Stimulated activated CD8-positive, alpha-beta memory T cell treated with anti-CD3 and anti-CD28 coated beads, Interleukin-7, amount 100 ng/mL, for 48 hours (primary cell): ENCODE results near the gene LCAT.
A peak's percentile ranks its signal among the peaks of the same experiment; 100 is the strongest.
"Not testable (repeated sequence)": the region's sequence is repeated elsewhere in the genome, so short reads cannot be mapped to it uniquely, and the experiment has no call there.

Source experiments
- DNase-seq, 2 donors: peaks; one replicate each; pipeline ENCODE4 v3.0.0-alpha.2; 2020; ENCODE audit warnings: low read depth in 1 of 2; ENCODE audit errors: extremely low read depth in 1 of 2

Gene LCAT

DNA sequence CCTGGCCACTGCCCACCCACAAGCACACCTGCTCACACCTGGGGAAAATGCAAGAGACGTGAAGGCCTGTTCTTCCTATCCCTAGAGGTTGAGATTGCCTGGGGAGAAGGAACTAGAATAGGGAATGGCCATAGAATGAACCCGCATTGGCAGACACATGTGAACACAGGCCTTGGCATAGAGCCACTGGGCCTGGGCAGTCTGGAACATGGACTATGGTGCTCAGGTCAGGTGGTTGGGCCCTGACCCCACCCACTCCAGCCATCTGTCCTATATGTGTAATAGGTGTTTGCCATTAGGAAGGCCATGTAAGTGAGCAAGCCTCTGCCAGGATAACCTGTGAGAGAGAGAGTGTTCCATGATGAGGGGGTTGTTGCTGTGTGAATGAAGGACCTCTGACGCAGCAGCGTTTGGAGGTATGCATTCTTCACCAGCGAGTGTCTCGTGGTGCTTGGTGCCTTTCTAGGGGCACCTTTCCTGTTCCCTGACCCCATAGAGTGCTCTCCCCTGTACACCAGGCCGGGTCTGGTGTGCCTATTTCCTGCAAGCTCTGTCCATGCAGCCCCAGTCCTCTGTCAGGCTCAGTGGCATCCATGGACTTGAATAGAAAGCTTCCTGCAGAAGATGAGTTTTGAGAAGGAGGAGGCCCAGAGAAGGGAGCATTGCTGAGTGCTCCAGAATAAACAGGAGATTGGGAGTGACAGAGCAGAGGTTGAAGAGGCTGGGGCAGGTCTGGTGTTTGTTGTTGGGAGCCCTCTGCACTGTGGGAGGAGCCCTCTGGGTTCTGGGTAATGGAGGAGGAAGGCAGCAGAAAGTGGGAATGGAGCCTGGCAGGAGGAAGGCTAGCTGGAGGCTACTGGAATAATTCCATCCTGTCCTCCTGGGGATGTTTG is 27.8 kb downstream of the LCAT start:
- DNase-seq, result no peak

DNA sequence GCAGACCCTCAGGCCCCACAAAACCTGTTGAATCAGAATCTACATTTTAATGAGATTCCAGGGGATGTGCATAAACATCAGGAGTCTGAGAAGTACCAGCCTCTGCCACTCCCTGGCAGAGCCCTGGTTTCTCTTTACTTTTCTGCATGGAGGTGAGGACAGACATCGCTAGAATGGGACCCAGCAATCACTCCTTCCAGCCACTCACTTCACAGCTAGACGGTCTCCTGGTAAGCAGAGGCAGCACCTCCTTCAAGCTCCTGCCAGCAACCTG is 28.5 kb downstream of the LCAT start:
- DNase-seq, result not testable (repeated sequence)

DNA sequence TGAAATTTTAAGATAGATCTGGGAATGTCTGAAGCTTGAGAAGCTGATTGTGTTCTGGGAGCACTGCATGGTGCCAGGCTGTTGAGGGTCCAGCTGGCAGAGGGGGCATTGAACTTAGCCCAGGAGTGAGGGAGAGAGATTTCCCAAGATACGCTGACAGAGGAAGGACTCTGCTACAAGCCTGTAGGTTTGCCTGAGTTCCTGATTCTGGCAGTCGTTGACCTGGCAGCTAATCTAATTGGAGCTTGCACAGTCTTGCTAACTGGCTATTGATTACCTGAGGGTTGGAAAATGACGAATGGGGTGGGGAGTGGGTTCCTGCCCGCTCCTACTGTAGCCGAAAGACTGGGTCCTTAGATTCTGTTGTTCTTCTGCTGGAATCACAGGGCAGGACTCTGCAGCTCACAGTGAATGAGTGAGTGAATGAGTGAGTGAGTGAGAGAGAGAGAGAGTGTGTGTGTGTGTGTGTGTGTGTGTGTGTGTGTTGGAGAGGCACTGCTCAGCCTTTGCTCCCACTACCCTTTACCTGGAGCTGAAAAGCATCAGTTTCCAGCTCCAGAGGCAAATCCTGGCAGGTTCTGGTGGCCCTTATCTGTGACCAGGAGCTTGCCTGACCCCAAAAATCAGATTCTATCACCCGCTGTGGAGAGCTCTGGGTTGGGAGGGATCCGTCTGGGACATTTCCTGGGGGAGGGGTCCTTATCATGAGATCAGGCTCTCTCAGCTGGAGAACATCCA is 29.0 kb downstream of the LCAT start:
- no peak for DNase-seq

DNA sequence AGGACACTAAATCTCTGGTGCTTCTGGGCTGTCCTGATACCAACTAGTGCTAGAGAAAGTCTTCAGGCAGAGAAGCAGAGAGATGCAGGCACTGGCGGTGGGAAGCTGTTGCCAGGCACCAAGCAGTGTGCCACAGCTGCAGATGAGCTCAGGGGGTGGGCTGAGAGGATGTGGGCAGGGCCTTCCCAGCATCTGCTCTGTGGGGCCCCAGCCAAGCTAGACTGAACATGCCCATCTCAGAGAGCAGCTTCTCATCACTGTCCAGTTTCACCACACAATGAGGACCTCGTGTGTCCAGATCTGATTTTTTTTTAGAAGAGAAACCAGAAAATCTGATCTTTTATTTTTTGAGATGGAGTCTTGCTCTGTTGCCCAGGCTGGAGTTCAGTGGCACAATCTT is 33.8 kb downstream of the LCAT start:
- DNase-seq, result no peak

DNA sequence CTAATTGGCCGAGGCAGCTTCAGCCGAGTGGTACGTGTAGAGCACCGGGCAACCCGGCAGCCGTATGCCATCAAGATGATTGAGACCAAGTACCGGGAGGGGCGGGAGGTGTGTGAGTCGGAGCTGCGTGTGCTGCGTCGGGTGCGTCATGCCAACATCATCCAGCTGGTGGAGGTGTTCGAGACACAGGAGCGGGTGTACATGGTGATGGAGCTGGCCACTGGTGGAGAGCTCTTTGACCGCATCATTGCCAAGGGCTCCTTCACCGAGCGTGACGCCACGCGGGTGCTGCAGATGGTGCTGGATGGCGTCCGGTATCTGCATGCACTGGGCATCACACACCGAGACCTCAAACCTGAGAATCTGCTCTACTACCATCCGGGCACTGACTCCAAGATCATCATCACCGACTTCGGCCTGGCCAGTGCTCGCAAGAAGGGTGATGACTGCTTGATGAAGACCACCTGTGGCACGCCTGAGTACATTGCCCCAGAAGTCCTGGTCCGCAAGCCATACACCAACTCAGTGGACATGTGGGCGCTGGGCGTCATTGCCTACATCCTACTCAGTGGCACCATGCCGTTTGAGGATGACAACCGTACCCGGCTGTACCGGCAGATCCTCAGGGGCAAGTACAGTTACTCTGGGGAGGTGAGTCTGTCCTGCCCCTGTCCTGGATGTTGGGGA is 34.7 kb downstream of the LCAT start:
- DNase-seq, result no peak

DNA sequence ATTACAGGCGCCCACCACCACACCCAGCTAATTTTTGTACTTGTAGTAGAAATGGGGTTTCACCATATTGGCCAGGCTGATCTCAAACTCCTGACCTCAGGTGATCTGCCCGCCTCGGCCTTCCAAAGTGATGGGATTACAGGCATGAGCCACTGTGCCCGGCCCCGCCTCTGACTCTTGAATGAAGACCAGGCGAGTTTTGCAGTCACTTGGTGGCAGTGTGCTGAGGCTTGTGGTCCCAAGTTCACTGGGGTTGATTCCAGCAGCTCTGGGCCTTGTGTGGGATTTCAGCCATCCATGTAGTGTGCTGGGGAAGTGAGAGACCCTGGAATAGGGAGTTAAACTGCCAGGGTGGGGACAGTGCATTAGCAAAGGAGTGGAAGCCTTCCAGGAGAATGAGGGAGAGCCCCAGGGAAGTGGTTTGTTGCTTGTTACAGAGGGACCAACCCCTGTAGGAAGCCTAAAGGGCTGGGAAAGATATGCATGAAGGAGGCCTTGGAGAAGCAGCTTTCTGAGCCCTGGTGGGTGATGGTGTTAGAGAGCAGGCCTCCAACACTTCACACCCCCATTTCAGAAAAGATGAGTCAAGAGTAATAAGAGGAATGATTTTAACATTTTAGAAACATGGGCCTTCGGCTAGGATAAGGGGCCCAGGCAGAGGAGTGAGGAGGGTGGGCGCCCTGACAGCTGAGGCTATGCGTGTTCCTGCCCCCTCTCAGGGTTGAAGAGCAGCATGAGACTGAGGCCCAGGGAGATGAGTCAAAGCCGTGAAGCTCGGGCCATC is 36.3 kb downstream of the LCAT start:
- DNase-seq, result no peak

DNA sequence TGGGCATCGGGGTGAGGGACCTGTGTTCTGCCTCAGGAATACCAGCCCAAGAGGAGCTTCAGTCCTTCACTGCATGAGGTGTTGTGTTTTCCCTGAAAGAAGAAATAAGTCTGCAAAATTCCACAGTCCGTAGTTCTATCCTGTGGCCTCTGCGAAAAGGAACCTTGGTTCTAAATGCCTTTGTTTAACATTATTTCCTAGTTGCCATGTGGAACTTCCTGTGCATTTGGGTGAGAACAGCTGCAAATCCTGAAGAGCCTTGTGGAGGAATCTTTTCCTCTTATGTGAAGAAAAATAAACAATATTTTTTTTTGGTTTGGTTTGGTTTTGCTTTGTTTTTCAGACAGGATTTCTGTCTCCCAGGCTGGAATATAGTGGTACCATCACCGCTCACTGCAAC is 41.1 kb downstream of the LCAT start:
- no peak for DNase-seq

DNA sequence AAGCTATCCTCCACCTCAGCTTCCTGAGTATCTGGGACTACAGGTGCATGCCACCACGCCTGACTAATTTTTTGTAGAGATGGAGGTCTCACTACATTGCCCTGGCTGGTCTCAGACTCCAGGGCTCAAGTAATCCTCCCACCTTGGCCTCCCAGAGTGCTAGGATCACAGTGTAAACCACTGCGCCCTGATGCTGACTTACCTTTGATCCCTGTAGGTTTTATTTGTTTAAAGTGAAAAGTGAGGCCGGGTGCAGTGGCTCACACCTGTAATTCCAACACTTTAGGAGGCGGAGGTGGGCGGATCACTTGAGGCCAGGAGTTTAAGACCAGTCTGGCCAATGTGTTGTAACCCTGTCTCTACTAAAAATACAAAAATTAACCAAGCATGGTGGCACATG is 42.2 kb downstream of the LCAT start:
- no peak for DNase-seq

DNA sequence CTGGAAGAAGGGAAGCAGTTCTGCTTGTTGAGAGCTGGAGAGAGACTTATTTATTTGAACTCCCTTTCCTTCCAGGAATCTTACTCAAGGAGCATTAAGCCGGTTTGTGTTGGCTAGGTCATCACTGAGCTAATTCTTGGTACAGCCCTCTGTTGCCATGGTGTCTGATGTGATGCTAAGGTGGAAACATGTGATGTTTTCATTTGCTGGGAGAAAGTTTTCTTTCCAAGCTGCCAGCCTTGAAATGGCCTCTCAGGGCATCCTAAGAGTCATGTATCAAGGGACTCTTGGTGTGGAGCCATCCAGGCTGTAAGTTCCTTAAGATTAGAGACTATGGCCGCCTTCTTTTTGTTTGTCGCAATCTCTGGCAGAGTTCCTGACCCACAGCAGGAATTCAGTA is 46.7 kb downstream of the LCAT start:
- no peak for DNase-seq

DNA sequence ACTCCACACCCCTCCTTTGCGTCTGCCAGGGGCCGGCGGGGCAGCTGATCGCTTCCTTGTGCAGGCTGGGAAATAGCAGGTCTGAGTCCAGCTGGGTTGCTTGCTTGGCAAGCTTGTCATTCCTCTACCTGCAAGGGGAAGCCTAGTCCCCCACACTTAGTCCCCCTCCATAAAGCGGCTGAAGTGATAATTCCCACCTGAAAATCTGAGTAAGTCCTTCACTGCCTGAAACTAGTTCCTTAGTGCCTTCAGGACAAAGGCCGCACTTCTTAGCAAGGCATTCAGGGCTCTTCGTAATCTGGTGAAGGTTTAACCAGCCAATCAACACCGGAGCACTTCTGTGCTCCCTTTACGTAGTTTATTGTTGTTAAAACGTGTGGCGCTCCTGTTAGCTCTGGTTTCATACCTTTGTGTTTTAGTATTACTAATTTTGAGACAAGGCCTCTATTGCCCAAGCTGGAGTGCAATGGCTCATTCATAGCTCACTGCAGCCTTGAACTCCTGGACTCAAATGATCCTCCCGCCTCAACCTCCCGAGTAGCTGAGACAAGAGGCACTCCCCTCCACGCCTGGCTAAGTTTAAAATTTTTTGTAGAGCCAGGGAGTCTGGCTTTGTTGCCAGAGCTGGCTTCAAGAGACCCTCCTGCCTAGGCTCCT is 50.0 kb downstream of the LCAT start:
- no peak for DNase-seq

DNA sequence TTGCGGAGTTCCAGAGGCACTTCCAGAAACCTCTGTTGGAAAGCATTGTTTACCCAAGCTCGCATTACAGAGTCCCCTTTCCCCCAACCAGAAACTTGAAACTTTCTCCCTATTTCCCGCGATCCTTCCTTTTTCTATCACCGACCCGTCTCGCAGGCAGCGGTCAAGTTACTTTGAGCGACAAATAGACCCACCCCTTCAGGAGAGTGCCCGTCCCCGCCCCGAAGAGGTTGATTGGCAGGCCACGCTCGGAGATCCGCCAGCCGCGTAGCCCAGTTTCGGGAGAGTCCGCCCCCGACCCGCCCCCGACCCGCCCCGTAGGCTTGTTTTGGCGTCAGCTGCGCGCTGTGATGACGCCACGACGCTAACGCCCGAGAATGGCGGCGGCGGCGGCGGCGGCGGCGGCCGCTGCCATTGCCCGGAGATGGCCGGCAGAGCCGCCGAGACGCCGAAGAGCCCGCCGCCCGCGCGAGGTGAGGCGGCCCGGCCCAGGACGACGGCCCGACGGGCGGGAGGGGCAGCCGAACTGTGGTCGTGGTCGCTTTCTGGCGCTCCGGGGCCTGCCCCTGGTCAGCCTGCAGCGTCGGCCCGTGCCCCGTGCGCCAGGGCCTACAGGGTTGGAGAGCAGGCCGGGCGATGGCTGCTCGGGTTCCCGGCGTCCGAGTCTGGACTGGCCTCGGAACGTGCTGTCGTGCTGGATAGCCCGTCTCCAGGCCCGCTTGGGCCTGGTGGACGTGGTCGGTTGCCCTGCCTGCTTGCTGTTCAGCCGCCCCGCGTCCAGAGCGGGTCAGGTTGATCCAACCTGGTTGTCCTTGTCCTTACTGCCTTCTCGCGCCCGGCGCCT is 50.8 kb downstream of the LCAT start, which contains the start of gene PSKH1:
TSS of gene PSKH1 (plus strand) at position 356 of the 844 bp plus-strand sequence. CDS start 15,496 bp downstream, outside the sequence.
- peak; percentile 87 to 94 for DNase-seq

DNA sequence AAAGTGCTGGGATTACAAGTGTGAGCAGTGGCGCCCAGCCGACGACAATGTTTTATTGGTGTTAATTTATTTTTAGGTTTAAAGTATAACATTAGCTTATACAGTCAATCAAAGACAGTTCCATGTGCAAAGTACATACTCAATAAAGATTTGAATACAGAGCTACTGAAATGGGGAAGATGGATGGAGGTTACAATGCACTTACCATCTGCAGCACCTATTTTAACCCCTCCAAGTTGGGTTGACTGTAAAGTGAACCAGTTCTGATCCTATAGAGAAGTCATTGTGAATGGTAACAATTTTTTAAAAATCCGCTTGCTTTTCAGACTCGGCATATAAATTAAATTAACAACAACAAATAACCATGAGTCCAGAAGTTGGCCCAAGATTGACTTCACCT is 51.5 kb downstream of the LCAT start:
- DNase-seq, result no peak
